H1 (cell line): ENCODE results near the gene HOXB5. TPM values are rescaled to one million over a fixed set of nuclear protein-coding genes. Genes with fewer than 3 reads are reported as not detected.

Source experiments
- SUZ12 ChIP-seq: fragments of 200-600 bp; sonication (generic); IDR thresholded peaks from 2 replicates; pipeline ENCODE4 v1.6.1; 2012; ENCODE audit warnings: mild to moderate bottlenecking, inconsistent platforms, low read length, moderate library complexity, mixed read lengths
- polyA plus RNA-seq, 7 experiments: library from polyadenylated mRNA; depleted of rRNA in 3 of 7; stranded (reverse) in 5 of 7; unstranded in 2 of 7; fragments of >200 nt in 5 of 7; fragments of 200-250 nt in 2 of 7; gene quantifications; 1 replicate in 5 of 7; 2 replicates in 1 of 7; 4 replicates in 1 of 7; pipeline versions ENCODE4 v1.2.1 to v1.2.3, GENCODE V29; 2011 to 2013; ENCODE audit warnings: missing spikeins in 2 of 7, mixed read lengths in 2 of 7
- total RNA-seq: library from RNA; stranded (reverse); fragmentation: NEBNext Ultra II Directional; extraction: Animal tissue kit (Norgen Biotek cat#: 25700); gene quantifications from 2 replicates; pipeline ENCODE4 v1.2.1, GENCODE V29; 2021
- TF ChIP-seq, protein P1 (sequence below), 3 experiments: IDR thresholded peaks; 1 replicate in 2 of 3; 2 replicates in 1 of 3; pipeline versions ENCODE4 v1.5.1 to v1.6.1; 2011; ENCODE audit warnings: low read length in 3 of 3, mild to moderate bottlenecking in 3 of 3, inconsistent platforms in 2 of 3, low read depth in 1 of 3, moderate library complexity in 1 of 3; ENCODE audit not compliant: insufficient read depth in 1 of 3; ENCODE audit errors: control extremely low read depth in 1 of 3

Gene HOXB5
- total and polyA plus RNA-seq, 2 of the 8 experiments (the other 6 are each of a cell fraction or from before 2014, with no cell fraction given), result not detected

DNA sequence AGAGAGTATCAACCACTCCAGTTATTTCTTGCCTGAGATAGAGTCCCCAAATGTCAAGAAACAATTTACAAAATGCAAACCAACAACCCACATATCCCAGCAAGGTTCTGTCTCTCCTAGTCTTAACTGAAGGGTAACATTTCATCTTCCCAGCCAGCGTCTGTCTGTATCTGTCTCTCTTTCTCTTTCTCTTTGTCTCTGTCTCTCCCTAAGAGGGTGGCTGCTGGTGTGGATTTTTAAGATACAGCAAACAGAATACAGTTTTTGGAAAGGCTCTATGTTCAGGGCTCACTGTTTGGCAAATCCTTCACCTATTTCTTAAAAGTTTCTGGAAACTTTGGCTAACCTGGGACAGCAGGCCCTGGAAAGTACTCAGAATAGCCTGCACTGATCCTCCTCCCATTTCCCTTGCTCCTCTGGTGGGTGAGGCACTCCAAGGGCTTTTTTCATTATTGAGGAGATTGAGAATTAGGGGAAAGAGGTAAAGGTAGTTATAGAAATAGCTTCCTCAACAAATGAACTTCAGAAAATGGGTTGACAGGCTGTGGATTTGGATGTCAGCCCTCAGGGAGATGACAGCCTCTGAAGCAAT, 21.7 kb downstream of the HOXB5 start (continued):
- TF ChIP-seq, protein P1, sequence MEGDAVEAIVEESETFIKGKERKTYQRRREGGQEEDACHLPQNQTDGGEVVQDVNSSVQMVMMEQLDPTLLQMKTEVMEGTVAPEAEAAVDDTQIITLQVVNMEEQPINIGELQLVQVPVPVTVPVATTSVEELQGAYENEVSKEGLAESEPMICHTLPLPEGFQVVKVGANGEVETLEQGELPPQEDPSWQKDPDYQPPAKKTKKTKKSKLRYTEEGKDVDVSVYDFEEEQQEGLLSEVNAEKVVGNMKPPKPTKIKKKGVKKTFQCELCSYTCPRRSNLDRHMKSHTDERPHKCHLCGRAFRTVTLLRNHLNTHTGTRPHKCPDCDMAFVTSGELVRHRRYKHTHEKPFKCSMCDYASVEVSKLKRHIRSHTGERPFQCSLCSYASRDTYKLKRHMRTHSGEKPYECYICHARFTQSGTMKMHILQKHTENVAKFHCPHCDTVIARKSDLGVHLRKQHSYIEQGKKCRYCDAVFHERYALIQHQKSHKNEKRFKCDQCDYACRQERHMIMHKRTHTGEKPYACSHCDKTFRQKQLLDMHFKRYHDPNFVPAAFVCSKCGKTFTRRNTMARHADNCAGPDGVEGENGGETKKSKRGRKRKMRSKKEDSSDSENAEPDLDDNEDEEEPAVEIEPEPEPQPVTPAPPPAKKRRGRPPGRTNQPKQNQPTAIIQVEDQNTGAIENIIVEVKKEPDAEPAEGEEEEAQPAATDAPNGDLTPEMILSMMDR (IDR thresholded peaks at IDR 0.05; ENCODE audit: control extremely low read depth in 1 of 3, insufficient read depth in 1 of 3, low read depth in 1 of 3, low read length in 3 of 3), result no peak
- no peak for TF ChIP-seq SUZ12
